Measurements from ENCODE around the gene ITIH2.
"Not testable (repeated sequence)": the region's sequence is repeated elsewhere in the genome, so short reads cannot be mapped to it uniquely, and the experiment has no call there.

ITIH2 gene

DNA sequence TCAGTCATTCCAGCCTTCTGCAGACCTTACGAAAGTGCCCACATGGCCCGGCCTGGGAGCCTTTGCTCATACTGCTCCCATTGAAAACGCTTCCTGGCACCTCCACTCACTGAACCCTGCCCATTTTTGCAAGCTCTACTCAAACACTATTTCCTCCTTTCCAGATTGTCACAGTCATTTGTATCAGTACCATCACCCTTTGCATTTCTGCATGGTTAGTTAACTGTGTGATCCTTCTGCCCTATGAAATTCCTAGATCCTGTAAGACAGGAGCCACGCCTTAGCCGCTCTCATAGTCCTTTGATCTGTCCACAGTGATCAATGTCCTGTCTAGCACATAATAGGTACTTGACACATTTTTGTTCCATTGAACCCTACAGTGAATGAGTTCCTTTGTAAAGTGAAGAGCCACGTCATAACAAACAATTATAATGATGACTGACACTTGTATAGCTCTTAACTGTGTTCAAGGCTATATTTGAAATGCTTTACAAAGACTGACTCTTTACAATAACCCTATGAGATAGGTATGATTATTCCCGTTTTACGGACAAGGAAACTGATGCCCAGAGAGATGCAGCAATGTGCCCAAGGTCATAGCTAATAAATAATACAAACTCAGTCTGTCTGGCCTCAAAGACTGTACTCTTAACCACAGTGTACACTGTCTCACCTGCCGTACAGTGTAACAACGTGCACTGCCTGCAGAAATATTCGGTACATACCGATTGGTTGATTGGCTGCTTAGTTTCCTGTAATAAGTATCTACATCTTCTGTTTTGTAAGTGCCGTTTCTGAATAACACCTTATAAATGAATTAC, 16.6 kb upstream of the ITIH2 start:
- H3K4me3 ChIP-seq (ENCODE audit: low read depth, low read length) = no peak overlapping the region
- TF ChIP-seq CTCF (IDR thresholded peaks at IDR 0.05; ENCODE audit: insufficient read depth, low read depth, low read length, missing control alignments) = no peak
- no peak for DNase-seq (ENCODE audit: low read depth)

- H3K4me3 ChIP-seq (ENCODE audit: low read depth, low read length) = no peak overlapping the region
Measured at GRCh38 chr10:7687228-7687907, 15.7 kb upstream of the ITIH2 start.

GRCh38 chr10:7689591-7689990, 13.5 kb upstream of the ITIH2 start:
- H3K4me3 ChIP-seq (ENCODE audit: low read depth, low read length) = no peak overlapping the region
- TF ChIP-seq CTCF (IDR thresholded peaks at IDR 0.05; ENCODE audit: insufficient read depth, low read depth, low read length, missing control alignments) = no peak
- no peak for DNase-seq (ENCODE audit: low read depth)

More at GRCh38 chr10:7687228-7687907, 15.7 kb upstream of the ITIH2 start:
- DNase-seq (ENCODE audit: low read depth) = peak; percentile 93
- peak; percentile 86 for TF ChIP-seq CTCF (IDR thresholded peaks at IDR 0.05; ENCODE audit: insufficient read depth, low read depth, low read length, missing control alignments)

DNA sequence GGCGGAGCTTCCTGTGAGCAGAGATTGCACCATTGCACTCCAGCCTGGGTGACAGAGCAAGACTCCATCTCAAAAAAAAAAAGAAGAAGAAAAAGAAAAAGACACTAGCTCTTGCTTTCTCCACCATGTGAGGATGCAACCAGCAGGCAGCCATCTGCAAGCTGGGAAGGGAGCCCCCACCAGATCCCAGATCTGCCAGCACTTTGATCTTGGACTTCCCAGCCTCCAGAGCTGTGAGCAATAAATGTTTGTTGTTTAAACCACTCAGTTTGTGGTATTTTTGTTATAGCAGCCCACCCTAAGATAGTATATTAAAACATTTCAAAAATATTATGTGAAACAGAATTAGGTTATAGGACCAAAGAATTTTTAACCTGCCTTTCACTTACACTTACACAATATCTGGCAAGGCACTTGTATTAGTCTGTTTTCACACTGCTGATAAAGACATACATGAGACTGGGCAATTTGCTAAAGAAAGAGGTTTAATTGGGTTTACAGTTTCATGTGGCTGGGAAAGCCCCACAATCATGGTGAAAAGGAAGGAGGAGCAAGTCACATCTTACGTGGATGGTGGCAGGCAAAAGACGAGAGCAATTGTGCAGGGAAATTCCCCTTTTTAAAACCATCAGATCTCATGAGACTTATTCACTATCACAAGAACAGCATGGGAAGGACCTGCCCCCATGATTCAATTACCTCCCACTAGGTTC, 12.1 kb upstream of the ITIH2 start:
- not testable (repeated sequence) for H3K4me3 ChIP-seq (ENCODE audit: low read depth, low read length)
- peak; percentile 58 for DNase-seq (ENCODE audit: low read depth)

- not testable (repeated sequence) for DNase-seq (ENCODE audit: low read depth); H3K4me3 ChIP-seq (ENCODE audit: low read depth, low read length)
Measured at GRCh38 chr10:7692368-7692767, 10.7 kb upstream of the ITIH2 start.

DNA sequence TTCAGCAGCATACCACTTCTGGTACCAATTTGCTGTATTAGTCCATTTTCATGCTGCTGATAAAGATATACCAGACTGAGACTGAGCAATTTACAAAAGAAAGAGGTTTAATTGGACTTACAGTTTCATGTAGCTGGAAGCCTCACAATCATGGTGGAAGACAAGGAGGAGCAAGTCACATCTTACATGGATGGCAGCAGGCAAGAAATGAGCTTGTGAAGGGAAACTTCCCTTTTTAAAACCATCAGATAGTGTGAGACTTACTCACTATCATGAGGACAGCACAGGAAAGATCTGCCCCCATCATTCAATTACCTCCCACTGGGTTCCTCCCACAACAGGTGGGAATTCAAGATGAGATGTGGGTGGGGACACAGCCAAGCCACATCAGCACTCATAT, 9.9 kb upstream of the ITIH2 start:
- not testable (repeated sequence) for DNase-seq (ENCODE audit: low read depth)

DNA sequence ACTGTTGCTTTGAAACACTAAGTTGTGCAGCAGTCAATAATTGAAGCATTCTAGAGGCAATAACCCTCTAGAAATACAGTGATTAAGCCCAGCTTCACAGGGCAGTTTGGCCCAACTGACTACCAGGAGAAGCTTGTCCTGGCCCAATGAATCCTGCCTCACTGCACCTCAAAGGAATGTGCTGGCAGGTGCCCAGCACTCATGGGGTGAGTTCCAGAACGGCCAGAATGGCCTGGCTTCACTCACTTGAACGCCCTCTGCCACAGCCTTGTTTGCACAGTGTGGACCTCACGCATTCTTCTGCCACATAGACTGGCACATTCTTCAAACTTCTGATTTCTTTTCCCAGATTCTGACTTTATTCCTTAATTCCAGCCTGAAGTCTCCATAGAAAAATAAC, 6.6 kb upstream of the ITIH2 start:
- H3K4me3 ChIP-seq (ENCODE audit: low read depth, low read length) = no peak overlapping the region
- no peak for DNase-seq (ENCODE audit: low read depth)
- no peak for TF ChIP-seq CTCF (IDR thresholded peaks at IDR 0.05; ENCODE audit: insufficient read depth, low read depth, low read length, missing control alignments)

More for the DNA sequence above, 9.9 kb upstream of the ITIH2 start:
- not testable (repeated sequence) for H3K4me3 ChIP-seq (ENCODE audit: low read depth, low read length)

GRCh38 chr10:7697426-7697825, 5.7 kb upstream of the ITIH2 start:
- no peak overlapping the region for H3K4me3 ChIP-seq (ENCODE audit: low read depth, low read length)
- no peak for TF ChIP-seq CTCF (IDR thresholded peaks at IDR 0.05; ENCODE audit: insufficient read depth, low read depth, low read length, missing control alignments)
- DNase-seq (ENCODE audit: low read depth) = no peak
